GM12872 (cell line): ENCODE measurements around the gene CLIC3.

ENCODE experiments used
- TF ChIP-seq, protein P1 (sequence below): IDR thresholded peaks from 3 replicates; pipeline ENCODE4 v1.5.1; 2011; ENCODE audit warnings: low read depth, mild to moderate bottlenecking, low read length, moderate library complexity; ENCODE audit not compliant: insufficient read depth

CLIC3 gene

GRCh38 chr9:136973618-136974617 lies 22.4 kb downstream of the CLIC3 start:
- TF ChIP-seq, protein P1, sequence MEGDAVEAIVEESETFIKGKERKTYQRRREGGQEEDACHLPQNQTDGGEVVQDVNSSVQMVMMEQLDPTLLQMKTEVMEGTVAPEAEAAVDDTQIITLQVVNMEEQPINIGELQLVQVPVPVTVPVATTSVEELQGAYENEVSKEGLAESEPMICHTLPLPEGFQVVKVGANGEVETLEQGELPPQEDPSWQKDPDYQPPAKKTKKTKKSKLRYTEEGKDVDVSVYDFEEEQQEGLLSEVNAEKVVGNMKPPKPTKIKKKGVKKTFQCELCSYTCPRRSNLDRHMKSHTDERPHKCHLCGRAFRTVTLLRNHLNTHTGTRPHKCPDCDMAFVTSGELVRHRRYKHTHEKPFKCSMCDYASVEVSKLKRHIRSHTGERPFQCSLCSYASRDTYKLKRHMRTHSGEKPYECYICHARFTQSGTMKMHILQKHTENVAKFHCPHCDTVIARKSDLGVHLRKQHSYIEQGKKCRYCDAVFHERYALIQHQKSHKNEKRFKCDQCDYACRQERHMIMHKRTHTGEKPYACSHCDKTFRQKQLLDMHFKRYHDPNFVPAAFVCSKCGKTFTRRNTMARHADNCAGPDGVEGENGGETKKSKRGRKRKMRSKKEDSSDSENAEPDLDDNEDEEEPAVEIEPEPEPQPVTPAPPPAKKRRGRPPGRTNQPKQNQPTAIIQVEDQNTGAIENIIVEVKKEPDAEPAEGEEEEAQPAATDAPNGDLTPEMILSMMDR: no peak

GRCh38 chr9:136972743-136973142 lies 23.6 kb downstream of the CLIC3 start:
- TF ChIP-seq, protein P1: no peak

- TF ChIP-seq, protein P1: no peak
These were observed 24.0 kb downstream of the CLIC3 start for GRCh38 chr9:136972335-136972734.

DNA sequence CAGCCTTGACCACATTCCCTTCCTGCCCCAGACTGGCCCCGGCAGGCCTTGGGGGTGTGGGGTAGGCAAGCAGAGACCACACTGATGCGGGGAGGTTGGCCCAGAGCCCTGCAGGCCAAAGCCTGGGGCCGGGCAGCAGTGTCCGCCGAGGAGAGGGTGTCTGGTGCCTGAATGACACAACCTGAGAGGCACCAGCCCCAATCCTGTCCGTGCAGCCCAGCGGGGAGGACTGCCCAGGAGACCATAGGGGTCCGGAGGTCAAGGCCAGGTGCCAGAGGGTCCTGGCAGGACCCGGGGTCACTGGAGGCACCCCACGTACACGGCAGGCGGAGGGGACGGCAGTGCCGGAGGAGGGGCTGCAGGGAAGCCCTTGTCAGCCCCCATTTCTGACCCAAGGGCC lies 24.6 kb downstream of the CLIC3 start:
- TF ChIP-seq, protein P1: no peak

DNA sequence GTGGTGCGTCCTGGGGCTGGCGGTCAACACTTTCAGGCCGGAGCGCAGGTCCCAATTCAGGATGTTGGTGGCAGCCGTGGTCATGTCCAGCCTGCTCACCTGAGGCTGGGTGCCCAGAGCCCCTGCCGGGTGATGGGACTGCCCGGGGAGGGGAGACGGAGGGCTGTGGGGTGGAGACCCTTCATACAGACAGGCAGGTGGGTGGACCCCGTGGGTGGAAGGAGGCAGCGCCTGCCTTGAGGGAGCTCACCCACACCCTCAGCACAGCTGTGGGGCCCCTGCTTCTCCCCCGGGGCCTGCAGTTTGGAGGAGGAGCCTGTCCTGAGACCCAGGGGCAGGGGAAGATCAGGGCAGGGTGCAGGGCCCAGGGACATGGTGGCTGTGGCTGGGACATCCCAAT lies 26.0 kb downstream of the CLIC3 start:
- TF ChIP-seq, protein P1: no peak

- TF ChIP-seq, protein P1: no peak
These were observed 26.6 kb downstream of the CLIC3 start for GRCh38 chr9:136969774-136970173.

GRCh38 chr9:136969150-136969549 lies 27.2 kb downstream of the CLIC3 start:
- TF ChIP-seq, protein P1: no peak
